Anterior cingulate cortex (tissue), 58 donors: ENCODE results near the gene ALS2.
"Not testable (repeated sequence)": the region's sequence is repeated elsewhere in the genome, so short reads cannot be mapped to it uniquely, and the experiment has no call there.

Experiments used
- DNase-seq, 58 donors: peaks; one replicate each; lab custom pipeline; 2025; lab: John Stamatoyannopoulos, UW

ALS2 gene

DNA sequence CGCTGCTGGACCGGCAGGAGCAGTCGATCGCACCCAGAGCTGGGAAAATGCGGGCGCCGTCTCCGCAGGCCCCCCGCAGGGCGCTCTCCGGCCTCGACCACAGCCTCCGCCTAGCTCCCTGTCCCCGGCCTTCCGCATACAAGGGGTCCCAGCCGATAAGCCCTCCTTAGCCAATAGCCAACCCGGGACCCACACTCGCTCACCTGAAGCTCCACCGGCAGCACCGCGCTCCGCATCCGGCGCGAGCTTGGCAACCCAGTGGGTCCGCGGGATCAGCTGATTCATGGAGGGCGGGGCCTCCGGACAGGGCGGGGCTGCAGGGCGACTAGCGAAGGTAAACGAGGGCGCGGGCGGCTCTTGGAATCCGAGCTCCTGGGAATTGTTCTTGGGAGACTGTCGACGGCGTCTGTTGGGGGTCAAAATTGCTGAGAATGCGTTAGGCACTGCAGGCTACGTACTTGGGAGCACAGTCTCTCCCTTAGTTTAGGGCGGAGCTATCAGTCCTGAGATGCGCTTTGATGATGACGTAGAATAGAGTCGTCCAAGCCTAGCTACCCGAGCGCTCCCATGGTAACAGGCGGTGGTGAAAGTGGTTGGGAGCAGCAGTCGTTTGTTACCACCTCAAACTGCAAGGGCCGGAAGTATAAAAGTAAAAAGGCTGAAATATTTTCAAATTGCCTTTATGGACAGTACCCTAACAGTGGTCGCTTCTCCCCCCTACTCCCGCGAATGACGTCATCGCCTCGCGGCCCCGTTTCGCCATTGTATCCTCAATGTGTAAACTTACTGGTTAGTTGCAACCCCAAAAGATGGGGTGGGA, at the start of gene ALS2:
Gene ALS2, minus strand, starts transcription at position 260 of the 820 bp plus-strand sequence. CDS start 12,048 bp downstream, outside the sequence.
- peak; percentile 68 to 97 (median 91) for DNase-seq

DNA sequence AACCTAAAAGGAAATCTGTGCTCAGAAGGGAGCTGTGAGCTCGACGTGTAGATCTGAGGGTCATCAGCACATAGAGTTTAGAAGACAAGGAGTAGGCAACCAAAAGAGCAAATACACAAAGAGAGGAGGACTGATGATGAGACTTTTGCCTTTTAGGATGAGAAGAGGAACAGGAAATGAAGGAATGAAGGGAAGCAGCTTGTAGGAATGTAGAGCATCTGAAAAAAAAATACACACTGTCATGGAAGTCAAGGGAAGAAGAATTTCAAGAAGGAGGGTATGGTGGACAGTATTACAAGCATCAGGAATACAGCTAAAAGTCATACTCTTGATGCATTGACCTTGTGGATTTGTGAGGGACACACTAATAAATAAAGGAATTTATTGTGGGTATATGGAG, 47.5 kb upstream of the ALS2 start:
- no peak for DNase-seq

DNA sequence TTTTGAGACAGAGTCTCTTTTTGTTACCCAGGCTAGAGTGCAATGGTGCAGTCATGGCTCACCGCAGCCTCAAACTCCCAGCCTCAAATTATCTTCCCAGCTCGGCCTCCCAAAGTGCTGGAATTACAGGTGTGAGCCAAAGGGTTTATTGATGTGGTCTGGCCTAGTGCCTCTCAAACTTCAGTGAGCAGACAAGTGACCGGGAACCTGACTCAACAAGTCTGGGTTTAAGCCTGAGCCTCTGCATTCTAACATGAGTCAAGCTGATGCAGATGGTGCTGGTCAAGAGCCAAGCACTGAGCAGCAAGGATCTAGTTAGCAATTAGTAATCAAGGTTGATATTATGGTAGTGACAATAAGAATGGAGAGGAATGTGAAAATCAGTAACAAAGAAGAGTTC, 46.9 kb upstream of the ALS2 start:
- no peak for DNase-seq

- no peak for DNase-seq
Measured at GRCh38 chr2:201824212-201824611, 43.5 kb upstream of the ALS2 start.

DNA sequence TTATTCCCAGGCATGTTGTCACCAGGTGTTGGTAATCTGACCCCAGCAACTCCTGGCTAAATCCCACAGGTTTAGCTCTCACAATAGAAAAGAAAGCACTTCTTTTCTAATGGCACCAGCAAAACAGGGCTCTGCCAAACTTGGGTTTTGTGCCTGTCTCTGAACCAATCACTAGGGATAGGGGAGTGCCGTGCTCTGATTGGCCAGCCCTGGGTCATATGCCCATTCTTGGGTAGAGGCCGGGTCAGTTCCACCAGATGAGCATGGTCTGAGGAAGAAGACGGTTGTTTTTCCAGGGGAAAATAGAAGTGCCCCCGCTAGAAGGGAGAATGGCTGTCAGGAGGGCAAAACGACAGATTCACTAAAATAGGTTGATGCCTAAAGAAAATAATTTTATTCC, 40.3 kb upstream of the ALS2 start:
- no peak for DNase-seq

DNA sequence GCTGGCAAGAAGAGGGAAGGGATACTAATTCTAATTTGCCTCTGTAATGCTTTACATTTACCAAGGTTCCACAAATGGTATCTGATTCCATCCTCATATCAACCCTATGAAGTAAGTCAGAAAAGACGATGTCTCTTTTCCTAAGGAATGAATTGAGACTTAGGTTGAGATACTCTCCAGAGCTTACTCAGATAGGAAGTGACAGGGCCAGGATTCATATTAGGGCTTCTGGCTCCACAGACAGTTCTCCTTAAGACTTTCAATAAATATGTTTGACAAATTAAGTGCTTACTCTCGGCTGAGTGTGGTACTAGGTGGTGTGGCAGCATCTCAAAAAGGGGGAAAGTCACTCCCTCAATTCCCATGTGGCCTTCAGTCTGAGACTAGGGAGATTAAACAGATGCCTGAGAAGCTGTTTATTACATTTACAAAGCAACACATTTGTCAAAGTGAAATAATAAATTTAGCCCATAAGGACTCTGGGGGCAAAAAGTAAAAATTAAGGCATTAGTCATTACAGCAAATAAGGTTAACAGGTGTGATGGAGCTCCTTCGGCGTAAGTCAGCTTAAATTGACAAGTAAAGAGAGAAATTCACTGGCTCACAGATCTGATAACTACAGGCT, 39.8 kb upstream of the ALS2 start:
- DNase-seq = no peak

DNA sequence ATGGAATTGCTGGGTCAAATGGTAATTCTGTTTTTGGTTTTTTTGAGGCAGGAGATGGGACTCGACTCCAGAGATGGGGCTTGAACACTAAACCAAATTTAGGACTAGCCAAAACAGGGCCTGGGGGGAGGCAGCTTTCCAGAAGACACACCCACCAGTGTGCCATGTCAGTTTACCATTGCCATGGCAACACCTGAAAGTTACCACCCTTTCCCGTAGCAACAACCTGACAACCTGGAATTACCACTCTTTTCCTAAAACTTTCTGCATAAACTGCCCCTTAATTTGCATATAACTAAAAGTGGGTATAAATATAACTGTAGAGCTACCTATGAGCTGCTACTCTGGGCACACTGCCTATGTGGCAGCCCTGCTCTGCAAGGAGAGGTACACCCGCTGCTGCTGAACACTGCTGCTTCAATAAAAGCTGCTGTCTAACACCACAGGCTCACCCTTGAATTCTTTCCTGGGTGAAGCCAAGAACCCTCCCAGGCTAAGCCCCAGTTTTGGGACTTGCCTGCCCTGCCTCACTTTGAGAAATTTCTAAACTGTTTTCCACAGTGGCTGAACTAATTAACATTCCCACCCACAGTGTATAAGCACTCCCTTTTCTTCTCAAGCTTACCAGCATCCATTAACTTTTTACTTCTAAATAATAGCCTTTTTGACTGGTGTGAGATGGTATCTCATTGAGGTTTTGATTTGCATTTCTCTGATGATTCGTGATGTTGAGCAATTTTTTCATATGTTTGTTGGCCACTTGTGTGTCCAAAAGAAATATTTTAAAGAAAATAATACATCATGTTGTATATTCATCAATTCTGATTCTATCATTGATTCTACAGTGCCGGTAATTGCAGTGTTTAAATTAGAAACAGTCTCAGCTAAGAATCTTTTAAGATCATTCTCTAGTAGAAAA, 36.2 kb upstream of the ALS2 start:
- no peak for DNase-seq

DNA sequence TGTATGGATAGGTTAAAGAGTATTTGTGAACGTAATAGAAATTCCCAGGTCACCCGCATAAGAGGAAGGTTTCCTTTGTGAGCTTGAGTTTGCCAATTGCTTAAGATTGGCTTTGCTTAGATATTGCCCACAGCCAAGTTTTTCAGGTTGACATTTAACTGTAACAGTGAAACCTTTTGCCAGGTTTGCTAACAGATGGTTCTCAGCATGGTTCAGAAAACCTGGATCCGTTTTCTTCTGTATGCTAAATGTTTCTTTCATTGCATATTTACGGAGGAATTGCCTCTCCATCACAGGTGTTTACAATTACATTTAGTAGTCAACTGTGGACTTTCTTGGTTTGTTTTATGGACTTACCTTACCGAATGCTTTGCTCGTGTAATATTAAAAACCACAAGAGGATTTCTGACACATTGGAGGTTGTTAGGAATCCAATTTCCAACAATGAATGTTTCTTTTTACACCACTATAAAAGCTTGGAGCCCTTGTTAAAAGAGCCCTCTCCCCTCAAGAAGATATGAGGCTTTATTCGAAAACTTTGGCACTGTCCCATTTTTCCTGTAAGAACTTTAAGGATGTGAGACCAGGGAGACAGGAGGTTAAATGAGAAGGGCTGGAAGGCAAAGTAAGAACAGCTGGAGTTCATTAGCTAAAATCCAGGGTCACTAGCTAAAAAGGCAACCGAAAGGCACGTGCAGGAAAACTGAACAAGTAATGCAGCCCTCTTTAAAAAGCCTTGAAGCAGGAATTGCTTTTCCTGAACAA, 33.4 kb upstream of the ALS2 start:
- DNase-seq = no peak

- not testable (repeated sequence) for DNase-seq
Measured at GRCh38 chr2:201810604-201811003, 29.9 kb upstream of the ALS2 start.

DNA sequence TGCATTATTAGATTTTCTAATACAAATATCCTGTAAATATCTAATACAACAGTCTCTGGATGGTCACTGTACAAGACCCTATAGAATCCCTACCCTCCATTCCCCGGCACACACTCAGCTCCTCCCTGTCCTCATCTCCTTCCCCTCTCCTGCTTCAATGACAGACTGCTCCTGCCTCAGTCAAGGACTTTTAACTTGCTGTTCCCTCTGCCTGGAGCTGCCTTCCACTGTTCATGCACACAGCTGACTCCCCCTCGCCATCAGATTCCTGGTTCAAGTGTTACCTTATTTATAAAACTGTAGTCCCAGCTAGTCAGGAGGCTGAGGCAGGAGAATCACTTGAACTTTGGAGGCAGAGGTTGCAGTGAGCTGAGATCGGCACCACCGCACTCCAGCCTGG, 28.9 kb upstream of the ALS2 start:
- DNase-seq = no peak

DNA sequence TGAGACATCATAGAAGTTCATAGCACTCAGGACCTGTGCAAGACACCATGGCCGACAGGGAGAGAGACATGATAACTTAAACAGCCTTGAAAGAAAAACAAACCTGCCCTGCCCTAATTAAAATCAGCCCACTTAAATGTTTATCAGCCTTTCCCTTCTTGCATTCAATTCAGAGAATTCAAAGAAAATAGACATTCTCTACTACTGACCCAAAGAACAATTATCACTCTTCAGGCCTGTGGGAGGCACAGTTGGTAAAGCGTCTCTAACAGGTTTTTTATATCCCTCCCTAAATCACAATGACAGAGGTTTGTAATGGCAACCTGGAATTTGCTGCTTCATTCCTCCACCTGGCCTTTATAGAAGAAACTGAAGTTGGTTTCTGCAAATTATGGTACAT, 27.3 kb upstream of the ALS2 start:
- no peak for DNase-seq

- DNase-seq = no peak
Measured at GRCh38 chr2:201807452-201807999, 26.8 kb upstream of the ALS2 start.

DNA sequence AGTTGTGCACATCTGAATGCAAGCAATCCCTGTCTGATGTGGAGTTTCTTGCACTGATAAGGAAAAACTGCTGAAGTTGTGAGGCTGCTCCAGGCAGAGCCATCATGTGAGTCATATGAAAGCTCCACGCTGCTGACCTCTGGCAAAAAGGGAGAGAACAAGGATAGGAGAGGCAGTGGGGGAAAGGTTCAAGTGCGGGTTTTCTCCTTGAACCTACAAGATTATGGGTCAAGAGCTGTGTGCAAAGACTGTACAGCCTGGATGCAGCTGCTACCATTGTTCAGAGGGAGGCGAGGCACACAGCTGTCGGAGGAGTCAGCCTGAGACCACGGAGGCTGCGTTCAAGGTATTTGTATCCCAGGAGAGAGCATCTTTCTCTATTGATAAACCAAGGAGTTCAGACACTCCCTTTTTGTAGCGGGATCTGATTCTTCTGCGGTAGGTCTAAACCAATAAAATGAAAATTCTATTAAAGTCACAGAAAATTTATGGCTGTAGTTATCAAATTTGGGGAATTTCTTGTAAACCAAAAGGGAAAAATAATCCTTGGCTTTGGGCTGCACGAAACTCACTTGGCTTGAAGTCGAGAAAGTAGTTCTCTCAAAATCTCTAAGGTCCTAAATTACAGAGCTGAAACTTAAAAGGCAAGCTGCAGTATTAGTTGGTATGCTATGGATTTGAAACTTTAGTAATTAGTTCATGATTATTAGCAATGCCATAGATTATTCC, 25.9 kb upstream of the ALS2 start, which contains the start of gene CDK15:
Gene CDK15, plus strand, starts transcription at position 96 of the 729 bp plus-strand sequence. Its CDS starts 128 bp downstream, at position 224.
- DNase-seq = no peak

GRCh38 chr2:201798914-201799285, 18.2 kb upstream of the ALS2 start:
- not testable (repeated sequence) for DNase-seq

DNA sequence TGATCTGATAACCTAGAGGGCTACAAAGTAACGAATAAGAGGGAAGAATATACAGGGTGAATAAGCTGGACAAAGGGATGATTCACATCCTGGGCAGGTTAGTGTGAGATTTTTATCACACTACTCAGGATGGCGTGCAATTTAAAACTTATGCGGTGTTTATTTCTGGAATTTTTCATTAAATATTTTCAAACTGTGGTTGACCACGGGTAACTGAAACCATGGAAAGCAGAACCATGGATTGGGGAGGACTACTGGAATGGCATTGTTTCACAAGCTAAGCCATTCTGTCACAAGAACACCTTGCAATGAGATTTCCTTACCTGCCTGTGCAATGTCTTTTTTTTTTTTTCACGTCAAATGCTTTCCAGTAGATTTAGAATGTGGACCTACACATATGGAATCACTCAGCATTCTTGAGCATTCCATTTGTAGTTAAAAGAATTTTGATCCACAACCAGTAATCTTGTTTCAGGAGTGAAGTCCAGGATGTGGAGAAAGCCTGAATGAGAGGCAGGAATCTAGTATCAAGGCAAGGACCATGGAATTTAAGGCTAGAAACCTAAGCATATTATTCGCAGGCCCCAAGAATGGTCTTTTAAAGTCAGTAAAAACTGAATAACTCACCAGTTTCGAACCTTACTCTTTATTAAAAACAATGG, 17.6 kb upstream of the ALS2 start:
- no peak for DNase-seq

DNA sequence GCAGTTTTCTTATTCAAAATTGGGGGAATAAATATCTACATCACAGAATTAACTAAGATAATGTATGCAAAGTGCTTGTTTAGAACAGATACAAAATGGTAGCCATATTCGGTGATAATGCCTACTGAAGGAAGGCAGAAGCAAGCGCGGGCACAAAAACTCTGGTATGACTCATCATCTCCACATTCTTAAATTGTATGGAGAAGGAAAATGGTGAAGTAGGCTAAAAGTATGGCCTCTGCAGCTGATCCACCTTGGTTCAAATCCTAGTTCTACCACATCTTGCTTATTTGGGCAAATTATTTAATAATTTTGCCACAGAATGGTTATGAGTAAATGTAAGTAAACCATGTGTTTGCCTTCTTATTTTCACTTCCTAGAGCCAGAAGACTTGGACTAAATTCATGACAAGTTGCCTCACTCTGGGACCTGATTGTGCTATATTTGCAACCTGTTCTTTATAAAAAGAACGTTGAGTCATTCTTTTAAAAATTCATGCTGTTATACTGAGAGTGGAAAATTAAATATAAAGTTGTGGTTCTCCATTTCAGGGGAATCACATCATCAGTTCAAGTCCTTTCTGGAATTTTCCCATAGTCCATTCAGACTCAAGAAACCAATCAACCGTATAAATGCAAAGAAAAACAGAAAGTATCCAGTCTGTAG, 16.6 kb upstream of the ALS2 start:
- DNase-seq = peak in 1 of 58 donors; percentile 4

DNA sequence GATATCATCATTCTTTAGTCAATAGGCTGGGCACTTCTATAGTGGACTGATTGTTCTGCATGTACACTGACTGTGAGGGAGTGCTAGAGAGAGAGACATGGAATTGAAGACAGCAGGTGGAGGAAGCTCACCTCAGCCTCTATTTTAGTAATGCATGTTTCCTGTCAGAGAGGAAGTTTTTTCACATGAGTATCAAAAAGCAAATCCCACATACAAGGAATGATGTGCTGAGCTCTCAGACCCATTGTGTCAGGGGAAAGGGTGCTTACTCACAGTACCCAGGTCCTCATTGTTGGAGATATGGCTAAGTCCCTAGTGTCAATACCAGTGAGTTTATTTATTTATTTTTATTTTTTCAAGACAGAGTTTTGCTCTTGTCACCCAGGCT, 15.7 kb upstream of the ALS2 start:
- no peak for DNase-seq
